Vagina (tissue), 2 donors: ENCODE results near the gene TMEM179. TPM values are rescaled to one million over a fixed set of nuclear protein-coding genes. Genes with fewer than 3 reads are reported as not detected.

Source experiments
- DNase-seq, 2 donors: peaks; one replicate each; pipeline ENCODE4 v3.0.0-alpha.2; 2017; ENCODE audit errors: extremely low spot score in 2 of 2
- H3K27ac ChIP-seq: fragments of 200-600 bp; sonication (generic); one replicate; pipeline ENCODE4 v1.5.1; 2019
- H3K27me3 ChIP-seq: fragments of 200-600 bp; sonication (generic); one replicate; pipeline ENCODE4 v1.5.1; 2019
- H3K36me3 ChIP-seq, 2 donors: fragments of 200-600 bp; sonication (generic); one replicate each; pipeline ENCODE4 v1.5.1; 2017 to 2019
- H3K4me1 ChIP-seq: fragments of 200-600 bp; sonication (generic); one replicate; pipeline ENCODE4 v1.5.1; 2019
- H3K4me3 ChIP-seq, 2 donors: fragments of 200-600 bp; sonication (generic); 1 replicate in 1 of 2; 2 replicates in 1 of 2; pipeline ENCODE4 v1.5.1; 2016 to 2019
- H3K9me3 ChIP-seq: fragments of 200-600 bp; sonication (generic); one replicate; pipeline ENCODE4 v1.5.1; 2019
- CTCF ChIP-seq, 3 experiments: fragments of 450-650 bp in 2 of 3; fragments of 200-600 bp in 1 of 3; sonication (generic) in 1 of 3; IDR thresholded peaks; one replicate each; pipeline ENCODE4 v1.5.1; 2017 to 2019; ENCODE audit warnings: antibody characterized with exemption in 3 of 3, mild to moderate bottlenecking in 2 of 3, moderate library complexity in 2 of 3
- POLR2A ChIP-seq, 2 donors: fragments of 450-650 bp; IDR thresholded peaks; one replicate each; pipeline ENCODE4 v1.6.1; 2017; ENCODE audit warnings: antibody characterized with exemption in 2 of 2, mild to moderate bottlenecking in 2 of 2, moderate library complexity in 2 of 2
- POLR2AphosphoS5 ChIP-seq, 2 donors: sonication (generic); formaldehyde crosslinking; IDR thresholded peaks; one replicate each; pipeline ENCODE4 v1.9.0; 2017; ENCODE audit warnings: antibody characterized with exemption in 2 of 2, mild to moderate bottlenecking in 2 of 2, low read depth in 1 of 2; ENCODE audit not compliant: insufficient read depth in 1 of 2
- intact Hi-C: fragments of 100-400 bp; cut with DNase I; formaldehyde crosslinking; loops from one replicate; pipeline ENCODE4 v1.15.1; 2023
- total RNA-seq: library from RNA; depleted of rRNA; stranded (reverse); fragments of >200 nt; gene quantifications from one replicate; pipeline ENCODE4 v1.2.3, GENCODE V29; 2016

Gene TMEM179
- total RNA-seq, 1 donor from 2014 or later = 7.9 TPM

GRCh38 chr14:104610749-104611310, 6.3 kb upstream of the TMEM179 start:
- intact Hi-C loops = no loop called here
- no peaks in the 10 kb centered on the region for H3K36me3 ChIP-seq
- H3K4me3 ChIP-seq = no peak overlapping the region
- H3K4me1 ChIP-seq = no peaks in the 10 kb centered on the region
- no peak overlapping the region for H3K27ac ChIP-seq
- TF ChIP-seq POLR2AphosphoS5 (IDR thresholded peaks at IDR 0.05; ENCODE audit: insufficient read depth in 1 of 2, low read depth in 1 of 2) (no peak), POLR2A (IDR thresholded peaks at IDR 0.05) (no peak), CTCF (IDR thresholded peaks at IDR 0.05) (no peak)
- H3K9me3 ChIP-seq = no peaks in the 10 kb centered on the region
- no peaks in the 10 kb centered on the region for H3K27me3 ChIP-seq
- DNase-seq = no peak

- intact Hi-C loops = no loop called here
- Histone ChIP-seq H3K4me1 (no peaks in the 10 kb centered on the region), H3K27me3 (no peaks in the 10 kb centered on the region), H3K27ac (no peak overlapping the region), H3K36me3 (no peaks in the 10 kb centered on the region), H3K9me3 (no peaks in the 10 kb centered on the region), H3K4me3 (no peak overlapping the region)
- no peak for DNase-seq
- TF ChIP-seq CTCF (IDR thresholded peaks at IDR 0.05) (no peak), POLR2AphosphoS5 (IDR thresholded peaks at IDR 0.05; ENCODE audit: insufficient read depth in 1 of 2, low read depth in 1 of 2) (no peak), POLR2A (IDR thresholded peaks at IDR 0.05) (no peak)
These were observed 5.1 kb upstream of the TMEM179 start for GRCh38 chr14:104609666-104610065.

- Histone ChIP-seq H3K9me3 (no peaks in the 10 kb centered on the region), H3K27ac (no peak overlapping the region), H3K4me1 (no peaks in the 10 kb centered on the region), H3K4me3 (no peak overlapping the region), H3K36me3 (no peaks in the 10 kb centered on the region), H3K27me3 (peaks cover 7% of the 10 kb centered on the region)
- intact Hi-C loops = no loop called here
- DNase-seq = no peak
- no peak for TF ChIP-seq CTCF (IDR thresholded peaks at IDR 0.05)
- no peak for TF ChIP-seq POLR2A (IDR thresholded peaks at IDR 0.05)
- TF ChIP-seq POLR2AphosphoS5 (IDR thresholded peaks at IDR 0.05; ENCODE audit: insufficient read depth in 1 of 2, low read depth in 1 of 2) = no peak
These were observed 716 bp downstream of the TMEM179 start for GRCh38 chr14:104603711-104604401.

GRCh38 chr14:104602933-104603325, 1.6 kb downstream of the TMEM179 start:
- TF ChIP-seq CTCF (IDR thresholded peaks at IDR 0.05) (no peak), POLR2AphosphoS5 (IDR thresholded peaks at IDR 0.05; ENCODE audit: insufficient read depth in 1 of 2, low read depth in 1 of 2) (no peak), POLR2A (IDR thresholded peaks at IDR 0.05) (no peak)
- no peak for DNase-seq
- Histone ChIP-seq H3K27me3 (peaks cover 7% of the 10 kb centered on the region), H3K4me3 (no peak overlapping the region), H3K27ac (no peak overlapping the region), H3K4me1 (no peaks in the 10 kb centered on the region), H3K9me3 (no peaks in the 10 kb centered on the region), H3K36me3 (no peaks in the 10 kb centered on the region)
- intact Hi-C loops = no loop called here

GRCh38 chr14:104602315-104602932, 2.1 kb downstream of the TMEM179 start:
- Histone ChIP-seq H3K9me3 (no peaks in the 10 kb centered on the region), H3K4me3 (no peak overlapping the region), H3K4me1 (no peaks in the 10 kb centered on the region), H3K27ac (no peak overlapping the region), H3K27me3 (peaks cover 7% of the 10 kb centered on the region), H3K36me3 (no peaks in the 10 kb centered on the region)
- intact Hi-C loops = no loop called here
- no peak for TF ChIP-seq POLR2AphosphoS5 (IDR thresholded peaks at IDR 0.05; ENCODE audit: insufficient read depth in 1 of 2, low read depth in 1 of 2)
- no peak for TF ChIP-seq POLR2A (IDR thresholded peaks at IDR 0.05)
- TF ChIP-seq CTCF (IDR thresholded peaks at IDR 0.05) = no peak
- DNase-seq = no peak
